DMS 273 (cell line): ENCODE measurements around the gene CDK11A.
"Not testable (repeated sequence)": the region's sequence is repeated elsewhere in the genome, so short reads cannot be mapped to it uniquely, and the experiment has no call there.

Experiments used
- DNase-seq: peaks from one replicate; lab custom pipeline; 2025; ENCODE audit not compliant: unreplicated experiment; lab: John Stamatoyannopoulos, UW

The CDK11A gene

DNA sequence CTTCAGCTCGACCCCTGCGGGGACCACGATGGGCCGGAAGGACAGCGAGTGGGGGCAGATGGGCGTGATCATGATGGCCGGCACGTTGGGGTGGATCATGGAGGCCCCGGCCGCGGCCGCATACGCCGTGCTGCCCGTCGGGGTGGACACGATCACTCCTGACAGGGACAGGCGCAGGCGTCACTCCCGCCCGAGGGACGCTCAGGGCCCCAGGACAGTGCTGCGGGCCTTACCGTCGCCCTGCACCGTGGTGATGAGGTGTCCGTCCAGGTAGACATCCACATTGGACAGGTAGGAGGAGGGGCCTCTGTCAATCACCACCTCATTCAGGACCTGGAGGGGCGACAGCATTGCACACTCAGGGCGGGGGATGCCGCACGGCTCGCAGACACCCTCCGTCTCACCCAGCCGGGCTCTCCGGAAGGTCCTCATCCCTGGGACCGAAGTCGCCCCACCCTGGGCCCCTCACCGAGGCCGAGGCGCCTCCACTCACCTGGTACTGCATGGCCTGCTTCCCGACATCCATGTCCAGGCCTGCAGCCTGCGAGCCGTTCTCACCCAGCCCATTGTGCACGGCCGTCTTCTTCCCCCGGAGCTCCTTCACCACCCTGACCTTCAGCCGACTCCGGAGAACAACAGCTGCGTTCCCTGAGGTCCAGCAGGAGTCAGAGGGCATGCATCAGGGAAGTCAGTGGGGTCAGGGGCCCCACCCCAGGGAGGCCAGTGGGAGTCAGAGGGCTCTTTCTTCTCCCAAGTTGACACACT is 30.1 kb upstream of the CDK11A start:
- no peak for DNase-seq

DNA sequence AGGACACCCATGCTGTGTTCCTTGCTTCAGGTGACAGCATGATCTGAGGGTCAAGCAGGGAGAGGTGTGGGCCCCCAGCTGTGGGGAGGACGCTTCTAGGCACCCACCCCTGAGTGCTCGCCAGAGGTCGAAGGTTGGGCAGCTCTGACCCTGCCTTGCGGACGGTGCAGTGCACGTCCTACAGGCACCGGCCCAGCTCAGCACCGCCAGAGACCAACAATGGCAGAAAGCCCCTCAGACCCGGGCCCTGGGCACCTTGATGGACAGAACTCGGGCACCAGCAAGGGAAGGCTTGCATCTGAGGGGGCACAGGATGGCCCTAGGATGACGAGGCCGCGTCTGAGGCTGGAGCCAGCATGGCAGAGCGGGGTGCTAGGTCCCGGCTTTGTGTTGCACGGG is 29.4 kb upstream of the CDK11A start:
- DNase-seq = no peak

DNA sequence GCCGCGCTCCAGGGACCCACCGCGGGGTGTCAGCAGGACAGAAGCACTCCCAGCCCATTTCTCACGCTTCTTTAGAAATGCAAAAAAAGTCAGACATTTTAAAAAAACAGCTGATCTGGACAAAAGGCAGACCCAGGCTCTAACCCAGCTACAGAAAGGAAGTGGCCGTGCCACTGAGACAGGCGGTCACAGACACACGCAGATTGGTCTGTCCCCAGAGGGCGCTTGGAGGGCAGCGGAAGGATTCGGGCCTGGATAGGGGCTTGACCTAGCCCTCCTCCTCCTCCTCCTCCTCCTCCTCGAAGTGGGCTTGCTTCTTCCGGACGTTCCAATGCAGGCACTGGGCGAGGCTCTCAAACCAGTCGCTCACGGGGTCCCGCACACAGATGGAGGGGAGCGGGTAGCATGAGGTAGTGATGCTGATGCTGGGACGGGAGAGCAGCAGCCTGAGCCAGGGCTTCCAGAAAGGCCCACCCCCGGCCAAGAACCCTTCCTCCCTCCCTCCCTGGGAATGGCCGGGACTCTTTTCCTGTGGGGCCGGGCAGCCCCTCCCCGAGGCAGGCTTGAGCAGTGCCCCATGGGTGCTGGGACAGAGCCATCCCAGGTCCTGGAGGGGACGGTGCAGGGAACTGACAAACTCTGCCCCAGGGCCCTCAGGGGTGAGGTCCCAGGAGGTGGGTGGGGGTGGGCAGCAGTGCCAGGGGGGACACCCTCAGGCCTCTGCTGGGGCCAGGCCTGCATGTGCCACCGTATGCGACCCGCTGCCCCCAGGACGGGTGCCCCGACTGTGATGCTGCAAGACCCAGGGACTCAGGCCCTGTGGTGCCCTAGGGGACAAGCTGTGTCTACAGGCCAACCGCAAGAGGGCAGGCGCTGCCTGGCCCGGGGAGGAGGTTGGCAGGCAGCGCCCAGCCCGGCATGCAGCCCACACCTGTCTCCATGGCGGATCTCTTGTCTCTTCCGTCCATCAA is 28.8 kb upstream of the CDK11A start:
- no peak for DNase-seq

DNA sequence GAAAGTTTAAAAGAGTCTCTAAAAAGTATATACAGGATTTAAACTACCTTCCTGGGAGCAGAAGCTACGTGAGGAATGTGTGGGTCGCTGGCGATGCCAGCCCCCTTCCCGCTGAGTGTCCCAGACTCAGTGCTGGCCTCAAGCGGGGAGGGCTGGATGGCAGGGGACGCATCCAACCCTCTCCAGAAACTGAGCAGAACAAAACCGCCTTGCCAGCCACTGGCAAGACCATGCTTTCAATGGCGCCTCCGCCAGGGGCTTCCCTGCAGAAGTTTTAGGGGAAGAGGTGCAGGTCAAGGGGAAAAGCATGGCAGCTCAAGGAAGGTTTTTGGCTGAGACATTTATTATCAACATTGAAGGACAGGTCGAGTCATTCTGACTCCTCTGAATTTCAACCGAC is 28.0 kb upstream of the CDK11A start:
- no peak for DNase-seq

DNA sequence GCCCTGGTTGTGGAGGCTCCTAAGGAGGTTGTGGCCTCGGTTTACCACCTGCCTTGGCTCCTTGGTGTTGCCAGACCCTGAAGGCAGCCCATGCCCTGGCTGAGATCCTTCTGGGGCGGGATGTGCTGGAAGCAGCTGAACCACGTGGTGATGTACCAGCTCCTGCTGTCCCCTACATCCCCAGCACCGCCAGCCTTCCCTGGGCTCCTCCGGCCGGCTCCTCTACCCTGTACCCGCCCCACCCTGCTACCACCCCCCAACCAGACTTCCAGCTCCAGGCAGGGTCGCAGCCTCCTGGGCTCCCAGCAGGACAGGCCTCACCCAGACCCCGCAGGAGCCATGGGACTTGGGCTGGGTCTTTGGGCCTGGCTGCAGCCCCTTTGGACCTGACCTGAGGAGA is 25.8 kb upstream of the CDK11A start:
- DNase-seq = not testable (repeated sequence)

DNA sequence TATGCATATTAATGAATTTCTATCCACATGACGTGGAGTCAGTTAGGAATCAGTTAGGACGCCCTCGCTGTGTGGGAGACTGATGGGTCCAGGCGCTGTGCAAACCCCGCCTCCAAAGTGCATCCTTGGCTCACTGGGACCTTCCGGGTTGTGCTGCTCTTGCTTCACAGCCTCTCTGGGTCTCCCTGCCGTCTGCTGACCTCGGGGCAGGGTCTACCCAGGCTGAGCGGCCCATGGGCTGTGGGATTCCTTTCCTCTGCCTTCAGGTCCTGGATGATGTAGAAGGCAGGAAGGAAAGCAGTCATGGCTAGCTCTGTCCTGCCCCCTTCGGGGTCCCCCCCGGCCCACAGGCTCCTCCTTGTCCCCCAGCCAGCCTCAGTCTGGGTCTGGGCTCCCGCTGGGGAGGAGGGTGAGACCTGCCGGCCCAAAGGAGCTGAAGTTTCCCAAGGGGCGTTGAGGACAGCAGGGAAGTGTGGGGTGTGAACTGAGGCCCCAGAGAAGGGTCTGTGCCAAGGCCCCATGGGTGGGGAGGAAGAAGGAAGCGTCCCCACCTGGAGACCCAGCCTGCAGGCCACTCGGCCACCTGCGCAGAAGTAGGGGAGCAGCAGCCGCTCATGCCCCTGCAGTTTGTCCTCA is 24.6 kb upstream of the CDK11A start:
- DNase-seq = no peak

DNA sequence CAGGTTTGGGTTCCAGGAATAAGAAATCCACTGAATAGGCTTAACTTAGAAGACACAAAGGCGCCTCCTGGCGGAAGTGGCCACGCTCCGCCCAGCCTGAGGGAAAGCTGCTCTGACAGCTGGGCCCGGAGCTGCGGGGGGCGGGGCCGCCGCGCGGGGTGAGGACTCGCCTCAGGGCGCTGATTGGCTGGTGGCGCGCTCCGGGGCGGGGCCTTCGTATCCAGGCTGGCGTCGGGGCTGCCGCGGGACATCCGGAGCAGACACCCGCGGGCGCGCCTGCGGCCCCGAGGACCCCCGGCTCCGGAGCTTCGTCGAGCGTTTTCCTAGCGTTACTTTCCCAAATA is 22.4 kb upstream of the CDK11A start:
- not testable (repeated sequence) for DNase-seq

DNA sequence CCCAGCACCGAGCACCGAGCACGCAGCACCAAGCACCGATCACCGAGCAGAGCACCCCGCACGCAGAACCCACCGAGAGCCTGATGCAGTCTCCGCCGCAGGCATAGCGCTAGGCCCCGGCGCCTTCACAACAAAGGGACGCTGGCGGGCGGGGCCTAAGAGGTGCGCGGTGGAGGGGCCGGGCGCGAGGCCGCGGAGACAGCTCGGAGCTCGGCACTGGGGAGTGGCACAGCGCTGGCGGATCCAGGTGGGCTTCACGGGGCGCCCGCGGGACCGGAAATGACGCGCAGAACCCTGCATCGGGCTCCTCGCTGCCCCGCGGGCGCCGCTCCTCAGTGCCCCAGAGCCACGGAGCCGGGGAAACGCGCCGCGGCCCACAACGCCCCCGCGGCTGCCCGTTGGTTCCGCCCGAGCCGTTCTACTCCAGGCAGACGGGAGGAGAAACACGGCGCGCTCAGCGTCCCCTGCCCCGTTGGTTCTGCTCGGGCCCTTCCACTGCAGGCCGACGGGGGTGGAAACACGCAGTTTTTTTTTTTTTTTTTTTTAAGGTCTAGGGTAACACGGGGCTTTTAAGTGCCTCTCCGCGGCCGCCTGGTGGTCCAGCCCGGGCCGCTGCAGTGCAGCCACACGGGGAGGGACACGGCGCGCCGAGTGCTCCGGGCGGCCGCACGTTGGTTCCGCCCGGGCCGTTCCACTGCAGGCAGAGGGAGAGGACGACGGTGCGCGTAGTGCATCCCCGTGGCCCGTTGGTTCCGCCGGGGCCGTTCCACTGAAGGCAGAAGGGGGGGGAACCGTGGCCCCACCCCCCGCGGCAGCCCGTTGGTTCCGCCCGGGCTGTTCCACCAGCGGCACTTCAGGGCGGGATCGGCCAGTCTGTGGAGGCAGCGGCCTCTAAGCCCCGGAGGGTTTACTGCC is 21.8 kb upstream of the CDK11A start:
- DNase-seq = peak; percentile 66

DNA sequence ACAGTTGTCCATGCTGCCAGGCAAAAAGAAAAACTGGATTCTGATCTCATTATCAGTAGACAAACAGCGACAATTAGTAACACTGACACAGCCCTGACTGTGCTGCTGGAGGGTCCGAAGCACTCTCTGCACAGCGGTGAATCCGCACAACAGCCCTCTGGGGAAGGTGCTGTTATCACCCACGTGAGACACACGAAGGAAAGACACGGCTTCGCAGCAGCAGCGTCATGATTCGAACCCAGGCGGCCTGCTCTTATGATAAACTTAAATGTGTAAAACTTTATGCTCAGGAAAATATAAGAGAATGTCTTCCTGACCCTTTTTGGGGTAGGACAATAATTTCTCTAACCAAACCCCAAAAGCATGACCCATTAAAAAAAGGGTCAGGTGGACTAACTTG is 18.4 kb upstream of the CDK11A start:
- DNase-seq = not testable (repeated sequence)

DNA sequence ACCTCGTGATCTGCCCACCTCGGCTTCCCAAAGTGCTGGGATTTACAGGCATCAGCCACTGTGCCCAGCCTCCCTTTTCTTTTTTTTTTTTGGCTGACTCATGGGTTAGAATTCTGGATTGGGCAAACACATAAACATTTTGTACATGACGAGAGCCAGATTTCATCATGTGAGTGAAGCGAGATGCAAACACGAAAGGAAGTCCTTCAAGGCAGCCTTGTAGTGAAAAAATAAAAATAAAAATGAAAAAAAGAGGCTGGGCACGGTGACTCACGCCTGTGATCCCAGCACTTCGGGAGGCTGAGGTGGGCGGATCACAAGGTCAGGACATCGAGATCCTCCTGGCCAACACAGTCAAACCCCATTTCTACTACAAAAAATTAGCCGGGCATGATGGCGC is 16.9 kb upstream of the CDK11A start:
- DNase-seq = not testable (repeated sequence)

DNA sequence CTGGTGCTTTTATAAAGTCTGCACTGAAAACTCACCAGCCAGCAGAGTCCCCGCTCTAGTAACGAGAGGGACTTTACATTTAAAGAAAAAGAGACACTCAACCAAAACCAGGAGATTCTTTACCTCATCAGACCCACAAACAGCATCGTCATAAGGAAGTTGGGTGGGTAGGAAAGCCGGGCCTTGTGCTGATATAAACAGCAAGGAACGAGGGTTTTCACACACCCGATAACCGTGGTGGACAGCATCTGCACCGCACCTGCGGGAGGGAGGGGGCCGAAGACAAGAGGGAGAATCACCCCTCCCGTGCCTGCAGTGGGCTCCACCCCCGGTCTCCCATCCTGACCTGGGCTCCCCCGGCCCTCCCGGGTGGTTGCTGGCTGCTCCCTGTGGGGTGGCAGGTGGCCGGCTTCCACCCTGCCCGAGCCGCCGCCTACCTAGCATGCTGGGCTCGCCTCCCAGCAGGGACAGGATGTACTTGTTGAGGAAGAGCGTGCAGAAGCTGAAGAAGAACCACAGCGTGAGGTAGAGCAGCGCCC is 14.7 kb upstream of the CDK11A start:
- DNase-seq = not testable (repeated sequence)

DNA sequence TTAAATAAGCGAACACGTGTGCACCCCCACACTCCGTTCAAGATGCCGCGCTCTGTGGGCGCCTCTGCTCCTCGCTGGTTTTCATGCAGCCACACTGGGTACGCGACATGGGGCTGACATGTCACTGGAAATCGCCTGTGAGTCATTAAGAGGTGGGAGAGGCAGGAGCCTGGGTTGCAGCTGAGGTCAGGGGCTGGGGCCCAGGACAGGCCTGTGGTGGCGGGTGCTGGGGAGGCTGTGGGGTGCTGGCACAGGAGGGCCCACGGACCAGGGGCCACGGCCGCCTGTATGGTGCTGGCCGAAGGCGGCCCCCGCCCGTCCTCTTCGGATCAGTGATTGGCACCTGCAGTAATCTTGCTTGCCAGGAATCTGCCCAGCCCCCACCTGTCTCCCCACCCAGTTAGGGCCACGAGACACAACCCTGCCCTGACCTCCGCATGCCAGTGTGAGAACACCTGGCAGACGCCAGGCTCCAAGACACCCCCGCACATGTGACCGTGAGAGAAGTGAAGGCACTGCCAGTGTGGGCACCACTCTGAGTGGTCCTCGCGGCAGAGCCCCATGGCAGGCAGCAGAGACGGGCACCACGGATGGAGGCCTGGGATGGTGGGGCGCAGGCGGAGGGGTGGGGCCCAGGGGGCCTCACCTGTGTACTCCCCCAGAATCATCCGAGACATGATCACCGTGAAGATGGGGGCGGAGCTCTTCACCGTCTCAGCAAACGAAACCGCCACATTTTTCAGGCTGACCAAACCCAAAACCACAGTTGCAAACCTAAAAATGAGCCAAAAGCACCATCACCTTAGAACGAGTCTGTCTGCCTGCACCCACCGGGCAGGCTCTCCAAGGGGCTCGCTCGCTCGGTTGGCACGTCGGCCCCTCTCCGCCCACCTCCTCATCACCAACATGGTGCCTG is 13.8 kb upstream of the CDK11A start:
- DNase-seq = not testable (repeated sequence)

DNA sequence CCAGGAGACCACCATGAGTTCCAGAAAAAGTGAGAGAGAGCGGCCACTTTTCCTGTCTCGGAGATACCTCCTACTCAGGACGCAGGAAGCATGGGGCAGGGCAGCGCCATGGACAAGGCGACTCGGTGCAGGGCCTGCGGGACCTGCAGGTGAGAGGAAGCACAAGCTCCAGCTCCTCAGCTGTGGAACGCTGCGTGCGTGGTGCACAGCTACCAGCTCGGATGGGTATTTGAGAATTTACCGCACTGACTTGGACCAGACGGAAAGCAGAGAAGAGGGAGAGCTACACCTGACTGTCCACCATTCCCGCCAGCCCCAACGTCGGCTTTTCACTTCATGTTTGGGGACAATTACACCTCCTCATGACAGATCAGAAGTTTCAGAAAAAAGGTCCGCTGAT is 8.2 kb upstream of the CDK11A start:
- DNase-seq = no peak

DNA sequence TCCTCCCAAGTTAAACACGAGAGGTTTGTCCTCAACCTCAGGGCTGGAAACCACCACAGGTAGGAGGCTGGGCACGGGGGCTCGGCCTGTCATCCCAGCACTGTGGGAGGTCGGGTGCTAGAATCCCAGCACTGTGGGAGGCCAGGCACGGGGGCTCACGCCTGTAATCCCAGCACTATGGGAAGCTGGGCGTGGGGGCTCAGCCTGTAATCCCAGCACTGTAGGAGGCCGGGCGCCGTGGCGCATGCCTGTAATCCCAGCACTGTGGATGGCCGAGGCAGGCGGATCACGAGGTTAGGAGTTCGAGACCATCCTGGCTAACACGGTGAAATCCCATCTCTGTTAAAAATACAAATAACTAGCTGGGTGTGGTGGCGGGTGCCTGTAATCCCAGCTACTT is 6.7 kb upstream of the CDK11A start:
- no peak for DNase-seq

DNA sequence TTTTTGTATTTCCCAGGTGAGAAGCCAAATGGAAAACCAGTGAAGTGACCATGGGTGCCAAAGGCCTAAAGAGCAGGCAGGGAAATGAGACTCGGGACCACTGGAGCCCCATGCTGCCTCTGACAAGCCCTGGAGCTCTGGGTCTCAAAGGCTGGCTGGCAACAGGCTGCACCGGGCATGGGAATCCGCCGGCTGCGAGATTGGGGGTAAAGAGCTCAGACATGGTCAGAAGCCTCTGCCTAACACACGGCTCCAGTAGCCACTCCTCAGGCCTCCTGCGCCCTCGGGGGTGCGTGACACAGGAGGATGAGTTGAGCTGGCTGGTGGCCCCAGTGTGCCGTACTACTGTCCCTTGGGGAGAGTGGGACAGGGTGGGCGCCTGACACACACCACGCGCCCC is 6.1 kb upstream of the CDK11A start:
- DNase-seq = not testable (repeated sequence)

DNA sequence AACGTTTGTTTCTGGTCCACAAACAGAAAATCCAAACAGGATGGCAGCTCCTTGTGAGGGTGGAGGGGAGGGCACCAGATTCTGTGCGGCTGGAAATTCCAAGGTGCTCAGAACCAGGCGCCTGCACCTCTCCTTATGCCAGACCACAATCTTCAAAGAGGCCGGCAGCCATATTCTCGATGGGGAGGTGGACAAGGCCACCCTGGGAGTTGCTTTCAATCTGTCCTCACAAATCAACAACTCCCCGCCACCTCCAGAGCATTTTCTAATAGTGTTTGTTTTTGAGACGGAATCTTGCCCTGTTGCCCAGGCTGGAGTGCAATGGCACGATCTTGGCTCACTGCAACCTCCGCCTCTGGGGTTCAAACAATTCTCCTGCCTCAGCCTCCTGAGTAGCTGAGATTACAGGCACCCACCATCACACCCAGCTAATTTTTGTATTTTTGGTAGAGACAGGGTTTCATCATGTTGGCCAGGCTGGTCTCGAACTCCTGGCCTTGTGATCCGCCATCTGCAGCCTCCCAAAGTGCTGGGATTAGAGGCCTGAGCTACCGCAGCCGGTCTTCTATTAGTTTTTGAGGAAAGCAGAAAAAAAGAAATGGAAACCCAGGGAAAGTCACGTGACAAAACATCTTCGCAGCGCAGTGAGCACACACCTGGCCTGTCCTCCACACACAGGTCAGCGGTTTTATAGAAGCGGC is 5.1 kb upstream of the CDK11A start:
- not testable (repeated sequence) for DNase-seq

DNA sequence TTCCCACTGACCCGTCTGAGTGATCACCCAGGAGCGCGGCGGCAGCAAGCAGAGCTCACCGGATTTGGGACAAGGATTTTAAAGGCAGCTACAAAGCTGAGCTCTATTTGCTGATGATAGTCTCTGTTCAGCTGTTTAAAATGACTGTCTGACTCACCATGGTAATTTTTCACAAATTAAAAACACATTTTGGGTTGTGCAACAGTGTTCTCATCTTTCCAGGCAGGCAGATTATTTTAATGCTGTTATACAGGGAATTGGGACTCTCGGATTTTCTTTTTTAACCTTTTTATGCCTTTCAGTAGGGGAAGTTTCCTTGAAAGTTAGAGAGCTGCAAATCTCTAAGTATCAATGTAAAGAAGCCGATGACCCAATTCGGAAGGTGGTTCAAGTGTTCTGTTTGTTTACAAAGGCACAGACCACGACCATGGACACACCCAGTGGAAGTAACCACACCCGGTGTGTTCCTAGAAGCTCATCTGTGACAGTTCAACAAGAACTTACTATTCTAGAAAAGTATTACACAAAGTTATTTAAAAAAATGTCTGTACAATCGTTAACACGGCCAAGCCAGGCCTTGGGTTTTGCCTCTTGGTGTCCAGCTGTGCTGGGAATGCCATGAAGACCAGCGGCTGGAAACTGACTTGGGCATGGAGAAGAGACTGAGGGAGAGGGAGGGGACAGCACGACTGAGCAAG is 4.3 kb upstream of the CDK11A start:
- not testable (repeated sequence) for DNase-seq

DNA sequence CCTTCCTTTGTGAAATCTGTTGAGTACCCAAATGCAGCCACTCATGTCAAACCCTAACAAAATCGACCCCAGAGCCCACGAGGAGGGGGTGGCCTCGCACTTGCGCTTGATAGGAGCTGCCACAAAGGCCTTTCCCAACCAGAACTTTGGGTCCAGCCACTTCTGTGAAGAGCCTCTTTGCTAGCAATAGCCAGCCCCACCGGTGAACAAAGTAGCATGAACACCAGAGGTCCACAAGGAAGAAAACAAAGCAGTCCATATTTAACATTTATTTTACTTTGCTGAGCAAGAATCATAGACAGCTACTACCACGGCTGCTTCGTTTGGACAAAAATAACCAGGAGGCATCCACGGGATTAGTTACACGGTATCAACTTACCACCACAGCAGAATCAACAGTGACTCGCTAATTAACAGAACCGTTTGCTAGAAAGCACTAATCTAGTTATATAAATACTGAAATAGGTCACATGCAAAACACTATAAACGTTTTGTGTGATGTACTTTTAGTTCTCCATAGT is 3.0 kb upstream of the CDK11A start:
- not testable (repeated sequence) for DNase-seq
